CD4-positive, alpha-beta T cell (primary cell): ENCODE results near the gene CTNNB1. TPM values are rescaled to one million over a fixed set of nuclear protein-coding genes. Genes with fewer than 3 reads are reported as not detected.

ENCODE experiments used
- ATAC-seq: fragments of 200-7000 bp; cut with Tn5 transposase; one replicate; pipeline ENCODE4 v1.10.0; 2022; ENCODE audit warnings: mild to moderate bottlenecking; ENCODE audit not compliant: poor library complexity
- CTCF ChIA-PET: fragments of 350-600 bp; sonication (Branson Sonifier 250); formaldehyde crosslinking; loops from one replicate; lab custom pipeline; 2021; ENCODE audit warnings: antibody characterized with exemption, inconsistent platforms; lab: Charles Lee
- POLR2A ChIA-PET: fragments of 350-600 bp; sonication (Branson Sonifier 250); formaldehyde crosslinking; loops from one replicate; lab custom pipeline; 2021; ENCODE audit warnings: antibody characterized with exemption, inconsistent platforms; lab: Charles Lee
- DNase-seq, 14 experiments: peaks; one replicate each; pipeline ENCODE4 v3.0.0-alpha.2; 2013 to 2020; ENCODE audit warnings: mixed read lengths in 2 of 14
- H3K27ac ChIP-seq, 2 donors: one replicate each; pipeline versions ENCODE4 v1.5.1 to v1.7.0; 2013; ENCODE audit warnings: low read length in 2 of 2, low read depth in 1 of 2, mild to moderate bottlenecking in 1 of 2
- H3K27me3 ChIP-seq, 2 experiments: 1 replicate in 1 of 2; 2 replicates in 1 of 2; pipeline versions ENCODE4 v1.6.1 to v1.7.0; 2013; ENCODE audit warnings: low read length in 2 of 2, control low read depth in 1 of 2, mild to moderate bottlenecking in 1 of 2, moderate library complexity in 1 of 2; ENCODE audit not compliant: insufficient read depth in 2 of 2, control insufficient read depth in 1 of 2
- H3K36me3 ChIP-seq: one replicate; pipeline ENCODE4 v1.6.1; 2013; ENCODE audit warnings: low read length, control low read depth; ENCODE audit not compliant: insufficient read depth
- H3K4me1 ChIP-seq: one replicate; pipeline ENCODE4 v1.6.1; 2013; ENCODE audit warnings: low read length, control low read depth; ENCODE audit not compliant: insufficient read depth
- H3K4me3 ChIP-seq: one replicate; pipeline ENCODE4 v1.5.1; 2013; ENCODE audit warnings: mild to moderate bottlenecking, low read length, moderate library complexity
- H3K9me3 ChIP-seq, 2 experiments: 1 replicate in 1 of 2; 2 replicates in 1 of 2; pipeline versions ENCODE4 v1.6.1 to v1.7.0; 2013; ENCODE audit warnings: low read length in 2 of 2, mild to moderate bottlenecking in 2 of 2, control low read depth in 1 of 2, moderate library complexity in 1 of 2; ENCODE audit not compliant: control insufficient read depth in 1 of 2, insufficient read depth in 1 of 2
- H3K27ac Mint-ChIP-seq: one replicate; pipeline ENCODE4 v1.8.0; 2020; ENCODE audit warnings: mixed read lengths
- H3K27me3 Mint-ChIP-seq: one replicate; pipeline ENCODE4 v1.8.0; 2021; ENCODE audit warnings: mixed read lengths
- H3K36me3 Mint-ChIP-seq: one replicate; pipeline ENCODE4 v1.8.0; 2021; ENCODE audit warnings: low read depth, mixed read lengths
- H3K4me1 Mint-ChIP-seq: one replicate; pipeline ENCODE4 v1.8.0; 2021; ENCODE audit warnings: low read depth, mixed read lengths
- H3K4me3 Mint-ChIP-seq: one replicate; pipeline ENCODE4 v1.8.0; 2020; ENCODE audit warnings: mild to moderate bottlenecking, mixed read lengths
- H3K9me3 Mint-ChIP-seq: one replicate; pipeline ENCODE4 v1.8.0; 2020; ENCODE audit warnings: mixed read lengths
- intact Hi-C, 2 experiments: fragments of 100-400 bp; cut with DNase I in 1 of 2; cut with micrococcal nuclease in 1 of 2; formaldehyde crosslinking; loops; one replicate each; pipeline versions ENCODE4 v1.15.1 to v1.9.0; 2023 to 2025; cut with DNase I, micrococcal nuclease
- total RNA-seq, 174 experiments: library from RNA in 2 of 174; stranded (reverse) in 2 of 174; gene quantifications; one replicate each; pipeline ENCODE4 v1.2.3 and lab custom pipeline; 2021 to 2026
- TF ChIP-seq, protein P1 (sequence below): fragments of 200-600 bp; IDR thresholded peaks from one replicate; pipeline ENCODE4 v1.8.0; 2022; ENCODE audit warnings: antibody characterized with exemption, mild to moderate bottlenecking

The CTNNB1 gene
- total RNA-seq, 2 experiments from 2014 or later, result 226 to 228 TPM

DNA sequence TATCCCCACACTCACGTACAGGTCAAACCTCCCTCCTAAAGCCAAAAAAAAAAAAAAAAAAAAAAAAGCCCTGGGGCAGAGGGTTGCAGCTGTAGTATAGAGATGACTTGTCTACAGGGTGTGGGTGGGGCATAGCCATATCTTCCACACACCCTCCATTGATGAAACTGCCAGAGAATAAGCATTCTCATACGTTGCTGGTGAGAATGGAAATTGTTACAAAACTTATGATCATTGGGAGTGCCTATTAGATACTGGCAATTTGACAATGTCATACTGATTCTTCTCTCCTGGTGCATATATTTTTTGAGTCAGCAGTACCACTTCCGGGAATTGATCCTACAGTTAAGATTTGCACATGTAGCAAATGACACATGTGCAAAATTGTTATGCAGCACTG lies 11.0 kb upstream of the CTNNB1 start:
- Mint-ChIP-seq H3K4me1 (no peaks in the 10 kb centered on the region), H3K27ac (no peak overlapping the region), H3K9me3 (no peaks in the 10 kb centered on the region), H3K36me3 (no peaks in the 10 kb centered on the region), H3K27me3 (no peaks in the 10 kb centered on the region), H3K4me3 (no peak overlapping the region)
- ATAC-seq (no peak), DNase-seq (no peak)
- H3K9me3 ChIP-seq, result no peaks in the 10 kb centered on the region
- TF ChIP-seq, protein P1, sequence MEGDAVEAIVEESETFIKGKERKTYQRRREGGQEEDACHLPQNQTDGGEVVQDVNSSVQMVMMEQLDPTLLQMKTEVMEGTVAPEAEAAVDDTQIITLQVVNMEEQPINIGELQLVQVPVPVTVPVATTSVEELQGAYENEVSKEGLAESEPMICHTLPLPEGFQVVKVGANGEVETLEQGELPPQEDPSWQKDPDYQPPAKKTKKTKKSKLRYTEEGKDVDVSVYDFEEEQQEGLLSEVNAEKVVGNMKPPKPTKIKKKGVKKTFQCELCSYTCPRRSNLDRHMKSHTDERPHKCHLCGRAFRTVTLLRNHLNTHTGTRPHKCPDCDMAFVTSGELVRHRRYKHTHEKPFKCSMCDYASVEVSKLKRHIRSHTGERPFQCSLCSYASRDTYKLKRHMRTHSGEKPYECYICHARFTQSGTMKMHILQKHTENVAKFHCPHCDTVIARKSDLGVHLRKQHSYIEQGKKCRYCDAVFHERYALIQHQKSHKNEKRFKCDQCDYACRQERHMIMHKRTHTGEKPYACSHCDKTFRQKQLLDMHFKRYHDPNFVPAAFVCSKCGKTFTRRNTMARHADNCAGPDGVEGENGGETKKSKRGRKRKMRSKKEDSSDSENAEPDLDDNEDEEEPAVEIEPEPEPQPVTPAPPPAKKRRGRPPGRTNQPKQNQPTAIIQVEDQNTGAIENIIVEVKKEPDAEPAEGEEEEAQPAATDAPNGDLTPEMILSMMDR, result no peak
- no peaks in the 10 kb centered on the region for H3K36me3 ChIP-seq
- H3K4me1 ChIP-seq, result no peaks in the 10 kb centered on the region
- ChIA-PET CTCF (interaction anchor here (0.6 kb wide), 1 partner anchor 78 kb away, joined by 3 read pairs; no protein-coding TSS in a partner anchor), POLR2A (no interaction called here)
- H3K27me3 ChIP-seq, result peaks cover 0 to 4% of the 10 kb centered on the region in 2 experiments
- intact Hi-C loops, result no loop called here
- H3K4me3 ChIP-seq, result no peak overlapping the region
- H3K27ac ChIP-seq, result no peak overlapping the region

DNA sequence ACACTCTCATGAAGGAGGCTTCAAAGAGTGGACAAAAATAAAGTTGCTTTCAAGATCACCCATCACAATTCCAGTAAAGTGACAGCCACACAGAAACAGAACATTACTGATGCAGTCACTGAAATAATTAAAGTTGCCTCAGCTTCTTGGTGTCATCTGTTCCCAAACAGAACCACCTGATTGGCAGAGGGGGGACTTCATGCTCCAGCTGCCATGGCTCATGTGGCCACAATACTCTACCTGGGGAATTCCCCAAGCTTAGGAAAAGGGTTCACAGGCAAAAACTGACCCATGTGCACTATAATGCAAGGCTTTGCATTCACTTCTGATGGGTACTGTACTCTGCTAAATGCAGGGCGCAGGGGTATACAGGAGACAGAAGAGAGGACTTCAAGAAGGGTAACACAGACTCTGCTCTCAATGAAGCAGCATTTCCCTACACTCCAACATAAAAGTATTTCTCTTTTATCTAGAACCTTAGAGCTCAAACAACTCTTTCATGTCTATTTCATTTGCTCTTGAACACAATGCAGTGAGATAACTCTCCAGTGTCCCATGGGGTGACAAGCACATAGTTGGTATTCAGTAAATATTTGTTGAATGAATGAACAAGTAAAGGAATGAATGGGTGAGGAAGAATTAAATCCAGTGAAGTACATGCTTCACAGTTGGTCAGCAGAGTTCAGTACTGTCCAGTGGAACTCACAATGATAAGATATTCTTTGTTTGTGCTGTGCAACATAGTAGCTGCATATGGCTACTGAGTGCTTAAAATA lies 8.6 kb upstream of the CTNNB1 start:
- intact Hi-C loops, result no loop called here
- ATAC-seq (no peak), DNase-seq (no peak)
- Mint-ChIP-seq H3K4me3 (no peak overlapping the region), H3K4me1 (no peaks in the 10 kb centered on the region), H3K9me3 (no peaks in the 10 kb centered on the region), H3K27ac (no peak overlapping the region), H3K27me3 (no peaks in the 10 kb centered on the region), H3K36me3 (no peaks in the 10 kb centered on the region)
- Histone ChIP-seq H3K27me3 (no peaks in the 10 kb centered on the region), H3K9me3 (no peaks in the 10 kb centered on the region), H3K4me1 (no peaks in the 10 kb centered on the region), H3K27ac (no peak overlapping the region), H3K36me3 (no peaks in the 10 kb centered on the region), H3K4me3 (no peak overlapping the region)
- ChIA-PET POLR2A (interaction anchor here (2.2 kb wide), 1 partner anchor 9 kb away, joined by 15 read pairs; the partner anchor contains the start of gene CTNNB1), CTCF (interaction anchor here (0.9 kb wide), 1 partner anchor 12 kb away, joined by 3 read pairs; no protein-coding TSS in a partner anchor)
- TF ChIP-seq, protein P1, result no peak

GRCh38 chr3:41192885-41193284 lies 6.4 kb upstream of the CTNNB1 start:
- TF ChIP-seq, protein P1, result no peak
- Histone ChIP-seq H3K4me3 (no peak overlapping the region), H3K36me3 (no peaks in the 10 kb centered on the region), H3K27me3 (no peaks in the 10 kb centered on the region), H3K4me1 (no peaks in the 10 kb centered on the region), H3K27ac (no peak overlapping the region), H3K9me3 (no peaks in the 10 kb centered on the region)
- intact Hi-C loops, result no loop called here
- no peaks in the 10 kb centered on the region for H3K27me3 Mint-ChIP-seq
- CTCF ChIA-PET, result no interaction called here
- no peak overlapping the region for H3K27ac Mint-ChIP-seq
- H3K4me1 Mint-ChIP-seq, result no peaks in the 10 kb centered on the region
- H3K9me3 Mint-ChIP-seq, result no peaks in the 10 kb centered on the region
- POLR2A ChIA-PET, result no interaction called here
- DNase-seq, result no peak
- H3K36me3 Mint-ChIP-seq, result no peaks in the 10 kb centered on the region
- no peak for ATAC-seq
- H3K4me3 Mint-ChIP-seq, result no peak overlapping the region
